Renal cortical epithelial cell (primary cell): ENCODE measurements around the gene RNF8. TPM values are rescaled to one million over a fixed set of nuclear protein-coding genes. Genes with fewer than 3 reads are reported as not detected.
"Not testable (repeated sequence)": the region's sequence is repeated elsewhere in the genome, so short reads cannot be mapped to it uniquely, and the experiment has no call there.

Experiments
- DNase-seq: peaks from one replicate; pipeline ENCODE4 v3.0.0-alpha.2; 2011; ENCODE audit warnings: low read depth
- total RNA-seq: library from RNA; depleted of rRNA; stranded (reverse); fragments of >200 nt; gene quantifications from 2 replicates; pipeline ENCODE4 v1.2.3, GENCODE V29; 2014

The RNF8 gene
- total RNA-seq, 1 donor from 2014 or later, result 31.3 TPM

GRCh38 chr6:37321516-37322415 lies 32.0 kb upstream of the RNF8 start:
- DNase-seq, result no peak

DNA sequence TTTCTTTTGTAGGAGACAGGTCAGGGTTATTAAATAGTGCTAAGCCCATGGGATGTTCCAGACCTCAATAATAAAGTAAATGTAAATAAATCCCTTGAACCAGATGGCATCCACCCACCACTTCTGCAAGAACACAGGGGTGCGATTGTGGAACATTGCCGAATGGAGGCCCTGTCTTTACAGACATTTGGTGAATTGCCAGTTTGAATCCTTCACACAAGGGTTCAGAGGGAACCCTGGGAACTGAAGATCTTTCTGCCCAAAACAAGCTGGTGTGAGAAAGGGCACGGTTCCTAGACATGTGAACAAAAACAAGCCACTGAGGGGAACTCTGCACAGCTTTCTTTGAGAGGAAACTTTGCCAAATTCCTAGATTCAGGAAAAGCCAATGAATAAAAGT lies 30.2 kb upstream of the RNF8 start:
- DNase-seq, result no peak

DNA sequence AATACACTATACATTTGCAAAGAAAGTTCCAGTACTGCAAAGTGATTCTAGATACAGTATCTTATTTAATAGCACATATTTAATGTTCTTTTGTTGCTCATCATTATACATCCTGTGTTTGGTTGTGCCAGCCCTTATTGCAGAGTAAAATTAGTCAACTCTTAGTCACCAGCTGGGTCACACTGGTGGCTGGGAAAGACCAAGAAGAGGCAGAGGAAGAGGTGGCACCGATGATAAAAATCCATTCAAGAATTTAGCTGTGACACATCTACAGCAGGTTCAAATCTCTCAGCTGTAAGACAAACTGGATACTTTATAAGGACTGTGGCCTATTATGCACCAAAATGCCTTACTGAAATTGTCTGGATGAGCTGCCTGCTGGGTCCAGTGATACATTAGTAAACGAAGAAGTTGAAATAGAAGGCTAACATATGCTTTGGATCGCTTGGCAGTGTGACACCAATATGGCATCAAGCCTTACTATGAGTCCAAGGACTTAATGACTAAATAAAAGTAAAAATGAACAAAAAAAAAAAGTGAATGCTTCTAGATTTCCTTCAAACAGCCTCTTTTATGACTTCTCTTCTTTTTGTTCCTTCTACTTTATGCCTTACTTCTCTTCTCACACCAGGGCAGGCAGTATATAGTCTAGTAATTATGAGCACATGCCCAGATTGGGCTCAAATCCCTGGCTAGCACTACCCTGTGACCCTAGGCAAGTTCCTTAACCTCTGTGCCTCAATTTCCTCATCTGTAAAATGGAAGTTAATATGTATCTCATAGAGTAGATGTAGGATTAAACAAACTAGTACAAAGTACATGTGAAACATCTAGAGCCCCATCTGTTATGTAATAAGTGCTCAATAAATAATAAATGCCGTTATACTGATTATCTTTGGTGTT lies 29.4 kb upstream of the RNF8 start:
- DNase-seq, result peak; percentile 35

DNA sequence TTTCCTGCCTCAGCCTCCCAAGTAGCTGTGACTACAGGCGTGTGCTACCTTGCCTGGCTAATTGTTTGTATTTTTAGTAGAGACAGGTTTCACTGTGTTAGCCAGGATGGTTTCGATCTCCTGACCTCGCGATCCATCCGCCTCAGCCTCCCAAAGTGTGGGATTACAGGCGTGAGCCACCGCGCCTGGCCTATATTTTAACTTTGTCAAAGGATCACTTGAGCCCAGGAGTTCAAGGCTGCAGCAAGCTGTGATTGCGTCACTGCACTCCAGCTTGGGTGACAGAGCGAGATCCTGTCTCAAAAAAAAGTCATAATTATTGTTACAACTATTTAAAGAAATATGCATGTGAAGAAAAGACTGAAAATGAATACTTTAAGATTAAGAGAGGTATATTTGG lies 23.4 kb upstream of the RNF8 start:
- not testable (repeated sequence) for DNase-seq

DNA sequence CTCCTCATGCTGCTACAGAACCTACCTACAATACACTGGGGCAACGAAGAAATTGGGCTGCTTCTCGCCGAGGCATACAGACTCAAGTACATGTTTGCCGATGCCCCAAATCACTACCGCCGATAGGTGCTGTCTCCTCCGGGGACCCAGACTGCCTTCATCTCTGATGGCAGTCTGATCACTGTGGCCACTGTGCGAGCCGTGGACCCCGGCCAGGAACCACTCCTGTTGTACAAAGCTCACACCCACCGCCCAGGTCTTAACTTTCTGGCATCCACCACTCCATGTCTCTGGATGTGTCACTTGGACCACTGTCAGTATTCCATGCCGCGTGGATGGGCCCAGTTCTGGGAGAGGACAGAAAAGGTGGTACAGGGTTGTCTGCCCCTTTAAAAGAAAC lies 22.7 kb upstream of the RNF8 start:
- no peak for DNase-seq

- no peak for DNase-seq
Observed at GRCh38 chr6:37332894-37333293, 20.9 kb upstream of the RNF8 start.

DNA sequence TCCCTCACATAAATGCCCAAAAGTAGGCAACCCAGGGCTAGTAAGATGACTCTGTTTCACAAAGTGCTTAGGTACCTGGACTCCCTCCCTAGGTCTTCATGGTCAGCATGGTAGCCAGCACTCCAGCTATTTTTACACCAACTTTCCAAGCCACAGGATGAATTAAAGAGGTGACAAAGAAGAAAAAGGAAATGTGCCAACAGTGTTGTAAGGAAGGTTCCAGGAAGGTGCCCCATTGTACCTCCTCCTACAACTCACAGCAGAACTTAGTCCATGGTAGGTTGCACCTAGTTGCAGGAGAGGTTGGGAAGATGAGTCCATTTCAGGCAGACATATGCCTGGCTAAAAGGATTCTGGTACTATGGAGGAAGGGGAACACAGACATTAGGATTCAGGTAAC lies 19.7 kb upstream of the RNF8 start:
- DNase-seq, result no peak

DNA sequence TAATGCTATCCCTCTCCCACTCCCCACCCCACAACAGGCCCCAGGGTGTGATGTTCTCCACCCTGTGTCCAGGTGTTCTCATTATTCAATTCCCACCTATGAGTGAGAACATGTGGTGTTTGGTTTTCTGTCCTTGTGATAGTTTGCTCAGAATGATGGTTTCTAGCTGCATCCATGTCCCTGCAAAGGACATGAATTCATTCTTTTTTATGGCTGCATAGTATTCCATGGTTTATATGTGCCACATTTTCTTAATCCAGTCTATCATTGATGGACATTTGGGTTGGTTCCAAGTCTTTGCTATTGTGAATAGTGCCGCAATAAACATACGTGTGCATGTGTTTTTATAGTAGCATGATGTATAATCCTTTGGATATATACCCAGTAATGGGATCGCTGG lies 15.5 kb upstream of the RNF8 start:
- not testable (repeated sequence) for DNase-seq

- peak; percentile 28 for DNase-seq
Observed at GRCh38 chr6:37338745-37339255, 15.0 kb upstream of the RNF8 start.

- DNase-seq, result no peak
Observed at GRCh38 chr6:37339741-37340638, 13.8 kb upstream of the RNF8 start.

GRCh38 chr6:37340639-37340943 lies 13.2 kb upstream of the RNF8 start:
- DNase-seq, result peak; percentile 54

- no peak for DNase-seq
Observed at GRCh38 chr6:37343248-37343647, 10.5 kb upstream of the RNF8 start.

- no peak for DNase-seq
Observed at GRCh38 chr6:37344308-37344707, 9.5 kb upstream of the RNF8 start.

DNA sequence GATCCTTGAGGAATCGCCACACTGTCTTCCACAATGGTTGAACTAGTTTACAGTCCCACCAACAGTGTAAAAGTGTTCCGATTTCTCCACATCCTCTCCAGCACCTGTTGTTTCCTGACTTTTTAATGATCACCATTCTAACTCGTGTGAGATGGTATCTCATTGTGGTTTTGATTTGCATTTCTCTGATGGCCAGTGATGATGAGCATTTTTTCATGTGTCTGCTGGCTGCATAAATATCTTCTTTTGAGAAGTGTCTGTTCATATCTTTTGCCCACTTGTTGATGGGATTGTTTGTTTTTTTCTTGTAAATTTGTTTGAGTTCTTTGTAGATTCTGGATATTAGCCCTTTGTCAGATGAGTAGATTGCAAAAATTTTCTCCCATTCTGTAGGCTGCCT lies 8.0 kb upstream of the RNF8 start:
- DNase-seq, result not testable (repeated sequence)

GRCh38 chr6:37347177-37347576 lies 6.6 kb upstream of the RNF8 start:
- no peak for DNase-seq

DNA sequence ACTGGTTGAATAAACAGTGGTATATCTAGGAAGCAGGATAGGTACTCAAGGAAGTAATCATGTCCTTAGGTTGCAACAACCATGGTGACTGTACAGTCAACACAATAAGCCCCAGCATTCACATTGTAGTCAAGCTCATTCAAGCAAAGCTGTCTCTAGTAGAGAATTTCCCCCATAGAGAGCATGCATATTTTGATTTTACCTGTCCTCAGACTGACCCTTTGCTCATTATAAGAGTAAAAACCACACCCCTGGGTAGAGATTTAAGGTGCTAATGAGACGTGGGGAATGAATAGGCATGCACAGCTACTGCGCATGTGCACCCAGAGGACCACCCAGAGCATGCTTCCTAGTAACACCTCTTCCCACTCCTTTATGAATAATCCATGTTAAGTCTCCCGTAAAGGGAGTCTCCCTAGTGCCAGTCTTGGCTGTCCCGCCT lies 6.1 kb upstream of the RNF8 start:
- DNase-seq, result peak; percentile 97

- DNase-seq, result no peak
Observed at GRCh38 chr6:37351027-37351426, 2.8 kb upstream of the RNF8 start.

- no peak for DNase-seq
Observed at GRCh38 chr6:37352384-37352783, 1.4 kb upstream of the RNF8 start.

DNA sequence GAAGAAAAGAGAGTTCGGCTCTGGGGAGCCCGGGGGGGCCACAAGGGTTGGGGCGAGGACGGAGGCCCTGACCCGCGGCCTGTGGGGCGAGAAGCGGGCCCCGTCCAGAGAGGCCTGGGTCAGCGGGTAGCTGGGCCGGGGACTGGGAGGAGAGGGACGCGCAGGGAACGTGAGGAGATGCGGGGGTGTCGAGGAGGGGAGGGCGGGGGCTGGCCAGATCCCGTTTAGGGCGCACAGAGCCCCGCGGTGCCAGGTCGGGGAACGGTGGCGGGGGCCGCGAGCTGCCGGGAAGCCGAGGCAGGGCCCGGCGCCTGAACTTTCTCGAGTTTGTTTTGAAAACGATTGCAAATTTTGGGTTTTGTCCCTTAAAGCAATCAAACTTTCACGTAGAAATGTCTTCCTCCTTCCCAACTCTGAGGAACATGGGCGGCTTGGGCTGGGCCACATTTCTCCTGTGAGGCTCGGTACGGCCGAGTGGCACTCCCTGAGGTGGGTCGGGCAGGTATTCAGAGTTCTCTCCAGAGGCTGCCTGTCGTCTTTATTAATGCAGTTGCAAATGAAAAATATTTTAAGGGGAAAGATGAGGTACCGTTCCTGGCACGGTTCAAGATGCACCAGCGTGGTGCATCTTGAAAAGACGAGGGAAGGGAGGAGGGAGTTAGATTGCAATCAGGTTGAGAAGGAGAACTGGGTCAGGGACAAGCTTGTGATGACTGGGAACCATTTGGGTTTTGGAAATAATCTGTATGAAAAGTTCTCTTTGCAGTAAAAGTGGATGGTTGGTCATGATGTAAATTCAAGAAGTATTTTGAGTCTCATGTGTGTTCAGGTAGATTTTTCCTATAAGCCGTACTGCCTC lies 972 bp downstream of the RNF8 start:
- DNase-seq, result no peak

DNA sequence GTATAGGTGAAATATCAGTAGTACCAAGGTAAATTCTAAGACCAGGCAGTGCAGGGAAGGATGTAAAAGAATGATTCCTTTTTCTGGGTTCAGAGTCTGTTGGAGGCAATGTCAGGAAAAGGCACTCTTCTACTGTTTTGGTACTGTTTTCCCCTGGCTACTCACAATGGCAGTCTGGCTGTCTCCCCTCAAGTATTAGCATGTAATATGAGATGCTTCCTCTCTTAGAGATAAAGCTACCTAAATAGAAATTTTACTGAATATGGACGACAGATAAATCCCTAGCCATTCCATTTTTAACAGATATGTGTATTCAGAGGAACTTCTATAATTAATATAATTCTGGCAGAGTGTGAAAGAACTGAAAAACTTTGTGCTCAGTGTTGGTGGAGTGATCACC lies 3.5 kb downstream of the RNF8 start:
- DNase-seq, result no peak

DNA sequence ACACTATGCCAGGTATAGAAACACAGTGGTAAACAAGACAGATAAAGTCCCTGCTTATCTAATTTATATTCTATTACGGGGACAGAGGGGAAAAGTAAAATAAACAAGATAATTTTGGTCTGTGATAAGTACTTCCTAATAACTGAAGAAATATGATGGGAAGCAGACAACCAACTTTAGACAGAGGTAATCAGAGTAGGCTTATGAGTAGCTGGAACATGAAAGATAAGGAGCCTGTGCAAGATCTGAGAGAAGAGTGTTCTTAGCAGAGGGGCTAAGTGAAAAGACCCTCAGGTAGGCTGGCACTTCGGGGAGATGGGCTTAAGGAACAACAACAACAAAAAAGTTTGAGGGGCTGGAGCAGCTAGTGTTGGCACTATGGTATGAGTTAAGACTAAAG lies 4.1 kb downstream of the RNF8 start:
- DNase-seq, result no peak
